ENCODE measurements around the gene SEMA5A.

The SEMA5A gene

GRCh38 chr5:9157020-9157419 is 388.9 kb downstream of the SEMA5A start:
- peak overlapping the region; percentile 70 for H3K4ac ChIP-seq (ENCODE audit: low read length)
- no CpG with 5 or more reads among the region's 5 CpGs for WGBS, 2 donors (ENCODE audit: extremely low coverage in 2 of 2, insufficient read length in 2 of 2, insufficient replicate concordance in 1 of 2)
- H3K27ac ChIP-seq (replicated peaks; ENCODE audit: low read length) = no peak overlapping the region
- H2BK12ac ChIP-seq (ENCODE audit: low read length) = peak overlapping the region; percentile 87
- peak overlapping the region; percentile 19 for H2AFZ ChIP-seq (ENCODE audit: low read length)
- no peak overlapping the region for H3K9ac ChIP-seq (ENCODE audit: low read depth, low read length, poor library complexity)
- H4K8ac ChIP-seq (ENCODE audit: low read depth, low read length) = no peak overlapping the region
- peak overlapping the region; percentile 31 for H4K91ac ChIP-seq (ENCODE audit: low read depth, low read length, poor library complexity)
- H3K23ac ChIP-seq (ENCODE audit: low read depth, low read length, poor library complexity) = no peak overlapping the region
- H2AK5ac ChIP-seq (ENCODE audit: low read depth, low read length) = peak overlapping the region; percentile 94
- peak overlapping the region; percentile 95 for H3K14ac ChIP-seq (ENCODE audit: low read length)
- no peak overlapping the region for H2BK120ac ChIP-seq (ENCODE audit: low read depth, low read length)
- no peaks in the 10 kb centered on the region for H3K79me1 ChIP-seq (ENCODE audit: low read depth, low read length)
- no peaks in the 10 kb centered on the region for H3K9me3 ChIP-seq (replicated peaks in 1 of 2; ENCODE audit: control insufficient read depth in 2 of 2, insufficient read depth in 1 of 2, low read depth in 1 of 2, low read length in 2 of 2)
- H3K4me3 ChIP-seq (ENCODE audit: low read length in 2 of 2) = no peak overlapping the region
- H3K18ac ChIP-seq (ENCODE audit: low read length) = peak overlapping the region; percentile 94
- H3K4me1 ChIP-seq (ENCODE audit: control insufficient read depth in 2 of 2, insufficient read depth in 1 of 2, low read depth in 1 of 2, low read length in 2 of 2) = peaks cover 0 to 9% of the 10 kb centered on the region in 2 donors
- H2BK15ac ChIP-seq (ENCODE audit: low read length) = peak overlapping the region; percentile 69
- DNase-seq (ENCODE audit: low spot score) = no peak
- H3K4me2 ChIP-seq (ENCODE audit: insufficient read depth, low read length, poor library complexity, severe bottlenecking) = no peak overlapping the region
- H3K36me3 ChIP-seq (replicated peaks in 1 of 2; ENCODE audit: control insufficient read depth in 2 of 2, insufficient read depth in 2 of 2, low read length in 2 of 2) = peaks cover 0 to 10% of the 10 kb centered on the region in 2 donors
- H3K27me3 ChIP-seq (ENCODE audit: control insufficient read depth in 3 of 3, insufficient read depth in 3 of 3, low read depth in 1 of 3, low read length in 3 of 3) = no peaks in the 10 kb centered on the region
- H2BK5ac ChIP-seq (ENCODE audit: low read length) = peak overlapping the region; percentile 70

DNA sequence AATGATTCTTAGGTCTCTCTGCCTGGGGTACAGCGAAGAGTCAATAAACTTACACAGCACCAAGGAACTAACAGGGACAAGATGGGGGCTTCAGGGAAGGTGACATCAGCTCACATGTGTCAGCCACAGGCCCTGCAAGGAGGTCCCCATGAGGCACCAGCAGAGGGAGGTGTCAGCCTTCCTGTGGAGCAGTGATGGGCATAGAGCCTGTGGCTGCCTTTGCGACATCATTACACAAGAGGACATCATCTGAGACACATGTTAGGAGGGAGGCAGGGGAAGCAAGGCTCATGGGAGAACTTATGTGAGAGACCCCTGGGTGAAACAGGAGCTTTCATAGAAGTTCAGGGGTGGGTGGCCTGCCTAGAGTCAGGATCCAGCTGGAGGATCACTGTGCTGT is 389.6 kb downstream of the SEMA5A start:
- Histone ChIP-seq H3K36me3 (replicated peaks in 1 of 2; ENCODE audit: control insufficient read depth in 2 of 2, insufficient read depth in 2 of 2, low read length in 2 of 2) (peaks cover 0 to 12% of the 10 kb centered on the region in 2 donors), H2AK5ac (ENCODE audit: low read depth, low read length) (no peak overlapping the region), H3K18ac (ENCODE audit: low read length) (peak overlapping the region; percentile 73), H3K23ac (ENCODE audit: low read depth, low read length, poor library complexity) (no peak overlapping the region), H4K8ac (ENCODE audit: low read depth, low read length) (no peak overlapping the region), H3K4me2 (ENCODE audit: insufficient read depth, low read length, poor library complexity, severe bottlenecking) (no peak overlapping the region), H3K4ac (ENCODE audit: low read length) (no peak overlapping the region), H3K4me3 (ENCODE audit: low read length in 2 of 2) (no peak overlapping the region), H2BK12ac (ENCODE audit: low read length) (no peak overlapping the region), H3K27me3 (ENCODE audit: control insufficient read depth in 3 of 3, insufficient read depth in 3 of 3, low read depth in 1 of 3, low read length in 3 of 3) (no peaks in the 10 kb centered on the region), H3K14ac (ENCODE audit: low read length) (no peak overlapping the region), H2BK120ac (ENCODE audit: low read depth, low read length) (no peak overlapping the region), H2BK5ac (ENCODE audit: low read length) (no peak overlapping the region), H3K4me1 (ENCODE audit: control insufficient read depth in 2 of 2, insufficient read depth in 1 of 2, low read depth in 1 of 2, low read length in 2 of 2) (peaks cover 0 to 11% of the 10 kb centered on the region in 2 donors), H3K9me3 (replicated peaks in 1 of 2; ENCODE audit: control insufficient read depth in 2 of 2, insufficient read depth in 1 of 2, low read depth in 1 of 2, low read length in 2 of 2) (no peaks in the 10 kb centered on the region), H3K27ac (replicated peaks; ENCODE audit: low read length) (no peak overlapping the region), H4K91ac (ENCODE audit: low read depth, low read length, poor library complexity) (no peak overlapping the region), H2BK15ac (ENCODE audit: low read length) (no peak overlapping the region), H3K9ac (ENCODE audit: low read depth, low read length, poor library complexity) (no peak overlapping the region), H2AFZ (ENCODE audit: low read length) (peak overlapping the region; percentile 15), H3K79me1 (ENCODE audit: low read depth, low read length) (no peaks in the 10 kb centered on the region)
- DNase-seq (ENCODE audit: low spot score) = no peak
- no CpG with 5 or more reads among the region's 2 CpGs for WGBS, 2 donors (ENCODE audit: extremely low coverage in 2 of 2, insufficient read length in 2 of 2, insufficient replicate concordance in 1 of 2)

- H3K9me3 ChIP-seq (replicated peaks in 1 of 2; ENCODE audit: control insufficient read depth in 2 of 2, insufficient read depth in 1 of 2, low read depth in 1 of 2, low read length in 2 of 2) = peaks cover 0 to 1% of the 10 kb centered on the region in 2 donors
Measured at GRCh38 chr5:9151684-9152427, 394.0 kb downstream of the SEMA5A start.

DNA sequence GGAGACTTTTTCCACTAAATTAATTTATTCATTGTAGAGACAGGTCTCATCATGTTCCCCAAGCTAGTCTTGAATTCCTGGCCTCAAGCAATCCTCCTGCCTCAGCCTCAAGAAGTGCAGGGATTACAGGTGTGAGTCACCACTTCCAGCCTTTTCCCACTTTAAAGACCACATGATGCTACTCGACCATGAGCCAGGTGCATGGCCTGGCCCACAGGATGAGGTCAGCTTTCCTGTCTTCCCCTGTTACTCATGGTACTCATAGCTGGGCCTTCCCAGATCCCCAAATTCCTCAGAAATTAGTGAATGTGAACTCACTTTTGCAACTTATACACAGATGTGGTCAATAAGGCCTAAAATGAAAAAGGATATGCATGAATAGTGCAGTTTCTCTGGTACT is 395.9 kb downstream of the SEMA5A start:
- no CpG with 5 or more reads among the region's 1 CpG for WGBS, 2 donors (ENCODE audit: extremely low coverage in 2 of 2, insufficient read length in 2 of 2, insufficient replicate concordance in 1 of 2)
- H4K8ac ChIP-seq (ENCODE audit: low read depth, low read length) = no peak overlapping the region

More at GRCh38 chr5:9151684-9152427, 394.0 kb downstream of the SEMA5A start:
- Histone ChIP-seq H3K36me3 (replicated peaks in 1 of 2; ENCODE audit: control insufficient read depth in 2 of 2, insufficient read depth in 2 of 2, low read length in 2 of 2) (peaks cover 0 to 12% of the 10 kb centered on the region in 2 donors), H3K27me3 (ENCODE audit: control insufficient read depth in 3 of 3, insufficient read depth in 3 of 3, low read depth in 1 of 3, low read length in 3 of 3) (no peaks in the 10 kb centered on the region), H3K9ac (ENCODE audit: low read depth, low read length, poor library complexity) (no peak overlapping the region), H3K14ac (ENCODE audit: low read length) (no peak overlapping the region), H2BK12ac (ENCODE audit: low read length) (no peak overlapping the region), H3K79me1 (ENCODE audit: low read depth, low read length) (no peaks in the 10 kb centered on the region), H2AFZ (ENCODE audit: low read length) (no peak overlapping the region), H3K4me1 (ENCODE audit: control insufficient read depth in 2 of 2, insufficient read depth in 1 of 2, low read depth in 1 of 2, low read length in 2 of 2) (peaks cover 0 to 4% of the 10 kb centered on the region in 2 donors), H4K8ac (ENCODE audit: low read depth, low read length) (no peak overlapping the region), H3K4me3 (ENCODE audit: low read length in 2 of 2) (no peak overlapping the region), H2BK120ac (ENCODE audit: low read depth, low read length) (no peak overlapping the region), H4K91ac (ENCODE audit: low read depth, low read length, poor library complexity) (no peak overlapping the region), H2AK5ac (ENCODE audit: low read depth, low read length) (no peak overlapping the region), H2BK15ac (ENCODE audit: low read length) (no peak overlapping the region), H3K4me2 (ENCODE audit: insufficient read depth, low read length, poor library complexity, severe bottlenecking) (no peak overlapping the region), H2BK5ac (ENCODE audit: low read length) (no peak overlapping the region), H3K18ac (ENCODE audit: low read length) (no peak overlapping the region), H3K27ac (replicated peaks; ENCODE audit: low read length) (no peak overlapping the region), H3K23ac (ENCODE audit: low read depth, low read length, poor library complexity) (no peak overlapping the region), H3K4ac (ENCODE audit: low read length) (no peak overlapping the region)
- DNase-seq (ENCODE audit: low spot score) = no peak
- WGBS, 2 donors (ENCODE audit: extremely low coverage in 2 of 2, insufficient read length in 2 of 2, insufficient replicate concordance in 1 of 2) = no CpG with 5 or more reads among the region's 6 CpGs

More for the DNA sequence above, 395.9 kb downstream of the SEMA5A start:
- peaks cover 0 to 2% of the 10 kb centered on the region in 2 donors for H3K4me1 ChIP-seq (ENCODE audit: control insufficient read depth in 2 of 2, insufficient read depth in 1 of 2, low read depth in 1 of 2, low read length in 2 of 2)
- H3K14ac ChIP-seq (ENCODE audit: low read length) = no peak overlapping the region
- peaks cover 0 to 12% of the 10 kb centered on the region in 2 donors for H3K36me3 ChIP-seq (replicated peaks in 1 of 2; ENCODE audit: control insufficient read depth in 2 of 2, insufficient read depth in 2 of 2, low read length in 2 of 2)
- no peak overlapping the region for H3K4ac ChIP-seq (ENCODE audit: low read length)
- no peak overlapping the region for H2BK5ac ChIP-seq (ENCODE audit: low read length)
- no peak overlapping the region for H3K4me2 ChIP-seq (ENCODE audit: insufficient read depth, low read length, poor library complexity, severe bottlenecking)
- no peak overlapping the region for H2AK5ac ChIP-seq (ENCODE audit: low read depth, low read length)
- no peak overlapping the region for H3K4me3 ChIP-seq (ENCODE audit: low read length in 2 of 2)
- no peaks in the 10 kb centered on the region for H3K27me3 ChIP-seq (ENCODE audit: control insufficient read depth in 3 of 3, insufficient read depth in 3 of 3, low read depth in 1 of 3, low read length in 3 of 3)
- no peak overlapping the region for H3K9ac ChIP-seq (ENCODE audit: low read depth, low read length, poor library complexity)
- H3K79me1 ChIP-seq (ENCODE audit: low read depth, low read length) = no peaks in the 10 kb centered on the region
- H3K18ac ChIP-seq (ENCODE audit: low read length) = no peak overlapping the region
- peaks cover 0 to 4% of the 10 kb centered on the region in 2 donors for H3K9me3 ChIP-seq (replicated peaks in 1 of 2; ENCODE audit: control insufficient read depth in 2 of 2, insufficient read depth in 1 of 2, low read depth in 1 of 2, low read length in 2 of 2)
- no peak overlapping the region for H2BK120ac ChIP-seq (ENCODE audit: low read depth, low read length)
- H2BK15ac ChIP-seq (ENCODE audit: low read length) = no peak overlapping the region
- H4K91ac ChIP-seq (ENCODE audit: low read depth, low read length, poor library complexity) = no peak overlapping the region
- no peak overlapping the region for H2AFZ ChIP-seq (ENCODE audit: low read length)
- DNase-seq (ENCODE audit: low spot score) = no peak
- H2BK12ac ChIP-seq (ENCODE audit: low read length) = no peak overlapping the region
- no peak overlapping the region for H3K27ac ChIP-seq (replicated peaks; ENCODE audit: low read length)
- H3K23ac ChIP-seq (ENCODE audit: low read depth, low read length, poor library complexity) = no peak overlapping the region
